Neuron (in vitro differentiated cells): ENCODE data around the gene ACP3.
A peak's percentile ranks its signal among the peaks of the same experiment; 100 is the strongest.

ENCODE experiments used
- H2AFZ ChIP-seq: one replicate; pipeline ENCODE4 v1.6.1; 2013; ENCODE audit warnings: low read depth, mild to moderate bottlenecking, inconsistent platforms, low read length, moderate library complexity
- H3K27me3 ChIP-seq: one replicate; pipeline ENCODE4 v1.6.1; 2013; ENCODE audit warnings: low read length; ENCODE audit not compliant: insufficient read depth
- H3K36me3 ChIP-seq: one replicate; pipeline ENCODE4 v1.6.1; 2013; ENCODE audit warnings: low read length; ENCODE audit not compliant: insufficient read depth
- H3K4me1 ChIP-seq: one replicate; pipeline ENCODE4 v1.6.1; 2013; ENCODE audit warnings: low read length; ENCODE audit not compliant: insufficient read depth
- H3K4me3 ChIP-seq: 2 replicates; pipeline ENCODE4 v1.5.1; 2013; ENCODE audit warnings: mild to moderate bottlenecking, low read length, moderate library complexity
- H3K9me3 ChIP-seq: one replicate; pipeline ENCODE4 v1.6.1; 2013; ENCODE audit warnings: low read length

ACP3 gene

GRCh38 chr3:132332082-132332481, 14.9 kb downstream of the ACP3 start:
- Histone ChIP-seq H3K9me3 (no peaks in the 10 kb centered on the region), H3K4me3 (no peak overlapping the region), H3K4me1 (no peaks in the 10 kb centered on the region), H3K36me3 (no peaks in the 10 kb centered on the region), H2AFZ (no peak overlapping the region), H3K27me3 (no peaks in the 10 kb centered on the region)

GRCh38 chr3:132332508-132332907, 15.3 kb downstream of the ACP3 start:
- Histone ChIP-seq H3K9me3 (no peaks in the 10 kb centered on the region), H2AFZ (no peak overlapping the region), H3K27me3 (no peaks in the 10 kb centered on the region), H3K4me1 (no peaks in the 10 kb centered on the region), H3K36me3 (no peaks in the 10 kb centered on the region), H3K4me3 (no peak overlapping the region)

GRCh38 chr3:132341746-132342145, 24.5 kb downstream of the ACP3 start:
- no peak overlapping the region for H2AFZ ChIP-seq
- peaks cover 1% of the 10 kb centered on the region for H3K4me1 ChIP-seq
- no peaks in the 10 kb centered on the region for H3K9me3 ChIP-seq
- H3K27me3 ChIP-seq: no peaks in the 10 kb centered on the region
- no peaks in the 10 kb centered on the region for H3K36me3 ChIP-seq
- no peak overlapping the region for H3K4me3 ChIP-seq

- no peaks in the 10 kb centered on the region for H3K36me3 ChIP-seq
- H2AFZ ChIP-seq: no peak overlapping the region
- no peaks in the 10 kb centered on the region for H3K27me3 ChIP-seq
- H3K4me3 ChIP-seq: no peak overlapping the region
- no peaks in the 10 kb centered on the region for H3K9me3 ChIP-seq
- H3K4me1 ChIP-seq: peaks cover 6% of the 10 kb centered on the region
Measured at GRCh38 chr3:132342183-132342582, 25.0 kb downstream of the ACP3 start.

GRCh38 chr3:132342610-132343009, 25.4 kb downstream of the ACP3 start:
- Histone ChIP-seq H3K36me3 (no peaks in the 10 kb centered on the region), H3K4me3 (no peak overlapping the region), H3K4me1 (peaks cover 8% of the 10 kb centered on the region), H3K27me3 (no peaks in the 10 kb centered on the region), H3K9me3 (no peaks in the 10 kb centered on the region), H2AFZ (no peak overlapping the region)

- Histone ChIP-seq H3K4me1 (peaks cover 8% of the 10 kb centered on the region), H3K36me3 (no peaks in the 10 kb centered on the region), H2AFZ (no peak overlapping the region), H3K27me3 (no peaks in the 10 kb centered on the region), H3K4me3 (no peak overlapping the region), H3K9me3 (no peaks in the 10 kb centered on the region)
Measured at GRCh38 chr3:132343018-132343612, 25.9 kb downstream of the ACP3 start.

- no peak overlapping the region for H3K4me3 ChIP-seq
- no peaks in the 10 kb centered on the region for H3K36me3 ChIP-seq
- no peaks in the 10 kb centered on the region for H3K27me3 ChIP-seq
- no peak overlapping the region for H2AFZ ChIP-seq
- no peaks in the 10 kb centered on the region for H3K9me3 ChIP-seq
- H3K4me1 ChIP-seq: peaks cover 8% of the 10 kb centered on the region
Measured at GRCh38 chr3:132344666-132345280, 27.6 kb downstream of the ACP3 start.

- H3K27me3 ChIP-seq: no peaks in the 10 kb centered on the region
Measured at GRCh38 chr3:132346841-132347736, 29.9 kb downstream of the ACP3 start.

GRCh38 chr3:132347811-132348210, 30.6 kb downstream of the ACP3 start:
- H2AFZ ChIP-seq: no peak overlapping the region
- no peaks in the 10 kb centered on the region for H3K36me3 ChIP-seq
- peaks cover 20% of the 10 kb centered on the region for H3K4me1 ChIP-seq
- no peak overlapping the region for H3K4me3 ChIP-seq
- no peaks in the 10 kb centered on the region for H3K27me3 ChIP-seq
- H3K9me3 ChIP-seq: no peaks in the 10 kb centered on the region

More at GRCh38 chr3:132346841-132347736, 29.9 kb downstream of the ACP3 start:
- H3K4me1 ChIP-seq: peaks cover 20% of the 10 kb centered on the region
- H3K36me3 ChIP-seq: no peaks in the 10 kb centered on the region
- no peaks in the 10 kb centered on the region for H3K9me3 ChIP-seq
- H3K4me3 ChIP-seq: no peak overlapping the region
- H2AFZ ChIP-seq: no peak overlapping the region

GRCh38 chr3:132348531-132348930, 31.3 kb downstream of the ACP3 start:
- H3K4me1 ChIP-seq: peaks cover 20% of the 10 kb centered on the region
- no peaks in the 10 kb centered on the region for H3K36me3 ChIP-seq
- no peaks in the 10 kb centered on the region for H3K9me3 ChIP-seq
- no peak overlapping the region for H2AFZ ChIP-seq
- H3K27me3 ChIP-seq: no peaks in the 10 kb centered on the region
- H3K4me3 ChIP-seq: no peak overlapping the region

GRCh38 chr3:132350814-132351213, 33.6 kb downstream of the ACP3 start:
- Histone ChIP-seq H3K9me3 (no peaks in the 10 kb centered on the region), H3K4me3 (no peak overlapping the region), H3K4me1 (peaks cover 20% of the 10 kb centered on the region), H2AFZ (peak overlapping the region; percentile 16), H3K27me3 (no peaks in the 10 kb centered on the region), H3K36me3 (no peaks in the 10 kb centered on the region)

- Histone ChIP-seq H2AFZ (peak overlapping the region; percentile 16), H3K27me3 (no peaks in the 10 kb centered on the region), H3K4me3 (no peak overlapping the region), H3K9me3 (no peaks in the 10 kb centered on the region), H3K4me1 (peaks cover 20% of the 10 kb centered on the region), H3K36me3 (no peaks in the 10 kb centered on the region)
Measured at GRCh38 chr3:132351222-132351806, 34.1 kb downstream of the ACP3 start.

GRCh38 chr3:132352556-132353143, 35.4 kb downstream of the ACP3 start:
- Histone ChIP-seq H3K36me3 (no peaks in the 10 kb centered on the region), H3K4me3 (no peak overlapping the region), H3K27me3 (no peaks in the 10 kb centered on the region), H3K4me1 (peaks cover 16% of the 10 kb centered on the region), H3K9me3 (no peaks in the 10 kb centered on the region), H2AFZ (no peak overlapping the region)
